HCT116 (cell line): ENCODE data around the gene P4HA2. TPM values are rescaled to one million over a fixed set of nuclear protein-coding genes. Genes with fewer than 3 reads are reported as not detected.

Experiments used
- ATAC-seq: fragments of 200-7000 bp; cut with Tn5 transposase; 2 replicates; pipeline ENCODE4 v1.9.1; 2020; ENCODE audit warnings: mild to moderate bottlenecking, moderate library complexity
- BruUV-seq: library from RNA; stranded (reverse); fragments of 400-500 nt; replicated peaks from 2 replicates; lab custom pipeline; 2021; lab: Mats Ljungman, UMichigan
- CTCF ChIA-PET: fragments of 300-600 bp; sonication (Branson Sonifier 250); formaldehyde crosslinking; loops from one replicate; lab custom pipeline; 2021; ENCODE audit warnings: antibody characterized with exemption; lab: Charles Lee
- POLR2A ChIA-PET: fragments of 300-600, 350-600 bp; sonication (Branson Sonifier 250); formaldehyde crosslinking; loops from one replicate; lab custom pipeline; 2021; ENCODE audit warnings: antibody characterized with exemption; lab: Charles Lee
- RAD21 ChIA-PET, 2 experiments: fragments of 300-600 bp; sonication (Branson Sonifier 250); formaldehyde crosslinking; loops; one replicate each; lab custom pipeline; 2023; ENCODE audit warnings: low total read pairs in 2 of 2; ENCODE audit not compliant: uncharacterized antibody in 2 of 2, unreplicated experiment in 2 of 2, low non-redundant PET in 1 of 2; lab: Charles Lee
- DNase-seq: peaks from one replicate; pipeline ENCODE4 v3.0.0-alpha.2; 2010; ENCODE audit warnings: low read depth, low spot score
- H2AFZ ChIP-seq: fragments of 200-600 bp; shearing (Covaris generic), sonication (generic); 2 replicates; pipeline ENCODE4 v1.6.1; 2017; ENCODE audit warnings: low read depth, mixed run types, mixed read lengths, antibody characterized with exemption, low read length; ENCODE audit not compliant: poor library complexity, severe bottlenecking
- H3K27ac ChIP-seq: 2 replicates; pipeline ENCODE4 v1.5.1; 2012; ENCODE audit warnings: low read depth, low read length
- H3K27me3 ChIP-seq: fragments of 200-600 bp; sonication (generic); 2 replicates; pipeline ENCODE4 v1.6.1; 2016; ENCODE audit warnings: mixed run types, low read length, mixed read lengths; ENCODE audit not compliant: insufficient read depth
- H3K36me3 ChIP-seq, 2 experiments: fragments of 200-500 bp in 1 of 2; fragments of 200-600 bp in 1 of 2; sonication (Bioruptor generic) in 1 of 2; sonication (generic) in 1 of 2; 2 replicates each; pipeline versions ENCODE4 v1.5.1 to v1.6.1; 2014 to 2016; ENCODE audit warnings: low read length in 2 of 2, inconsistent platforms in 1 of 2, mixed read lengths in 1 of 2, mixed run types in 1 of 2; ENCODE audit not compliant: insufficient read depth in 2 of 2, control insufficient read depth in 1 of 2
- H3K4me1 ChIP-seq, 2 experiments: fragments of 200-600 bp in 1 of 2; sonication (generic) in 1 of 2; 2 replicates each; pipeline versions ENCODE4 v1.5.1 to v1.6.1; 2012 to 2017; ENCODE audit warnings: low read length in 2 of 2, inconsistent platforms in 1 of 2, mild to moderate bottlenecking in 1 of 2, mixed read lengths in 1 of 2, mixed run types in 1 of 2, moderate library complexity in 1 of 2; ENCODE audit not compliant: insufficient read depth in 2 of 2, control insufficient read depth in 1 of 2
- H3K4me2 ChIP-seq: fragments of 200-600 bp; sonication (generic); 2 replicates; pipeline ENCODE4 v1.6.1; 2017; ENCODE audit warnings: mixed run types, low read length, mixed read lengths
- H3K4me3 ChIP-seq, 2 experiments: fragments of 200-600 bp in 1 of 2; sonication (generic) in 1 of 2; replicated peaks in 1 of 2; 2 replicates each; pipeline ENCODE4 v1.5.1; 2011 to 2016; ENCODE audit warnings: low read length in 2 of 2, control low read depth in 1 of 2, low read depth in 1 of 2, mild to moderate bottlenecking in 1 of 2, mixed read lengths in 1 of 2, mixed run types in 1 of 2
- H3K79me2 ChIP-seq: fragments of 200-600 bp; sonication (generic); 2 replicates; pipeline ENCODE4 v1.6.1; 2017; ENCODE audit warnings: mild to moderate bottlenecking, mixed run types, low read length, moderate library complexity, mixed read lengths; ENCODE audit not compliant: insufficient read depth
- H3K9ac ChIP-seq: fragments of 200-600 bp; sonication (generic); 2 replicates; pipeline ENCODE4 v1.6.1; 2016; ENCODE audit warnings: low read length, mixed read lengths
- H3K9me2 ChIP-seq: fragments of 200-600 bp; sonication (generic), shearing (Covaris generic); 2 replicates; pipeline ENCODE4 v1.6.1; 2017; ENCODE audit warnings: mixed run types, mild to moderate bottlenecking, moderate library complexity; ENCODE audit not compliant: insufficient read depth
- H3K9me3 ChIP-seq, 2 experiments: fragments of 200-500 bp in 1 of 2; fragments of 200-600 bp in 1 of 2; sonication (Bioruptor generic) in 1 of 2; sonication (generic) in 1 of 2; 2 replicates each; pipeline ENCODE4 v1.6.1; 2014 to 2017; ENCODE audit warnings: low read length in 2 of 2, mixed read lengths in 2 of 2, inconsistent platforms in 1 of 2, low read depth in 1 of 2, mild to moderate bottlenecking in 1 of 2, mixed run types in 1 of 2, moderate library complexity in 1 of 2; ENCODE audit not compliant: control insufficient read depth in 1 of 2, insufficient read depth in 1 of 2
- H4K20me1 ChIP-seq: fragments of 200-600 bp; sonication (generic), shearing (Covaris generic); 2 replicates; pipeline ENCODE4 v1.6.1; 2017; ENCODE audit warnings: mixed run types, mild to moderate bottlenecking, moderate library complexity; ENCODE audit not compliant: insufficient read depth
- EGR1 ChIP-seq: IDR thresholded peaks from 2 replicates; pipeline ENCODE4 v1.6.1; 2012; ENCODE audit warnings: low read depth
- ELF1 ChIP-seq: IDR thresholded peaks from 2 replicates; pipeline ENCODE4 v1.6.1; 2012; ENCODE audit warnings: low read depth, borderline replicate concordance
- MAX ChIP-seq: IDR thresholded peaks from 2 replicates; pipeline ENCODE4 v1.6.1; 2012
- POLR2AphosphoS5 ChIP-seq: IDR thresholded peaks from 2 replicates; pipeline ENCODE4 v1.6.1; 2011; ENCODE audit warnings: mild to moderate bottlenecking, low read depth, low read length, moderate library complexity
- RAD21 ChIP-seq: IDR thresholded peaks from 2 replicates; pipeline ENCODE4 v1.6.1; 2012; ENCODE audit warnings: low read depth, mild to moderate bottlenecking
- SIN3A ChIP-seq: IDR thresholded peaks from 2 replicates; pipeline ENCODE4 v1.6.1; 2012; ENCODE audit warnings: low read depth
- TCF7L2 ChIP-seq: IDR thresholded peaks from 2 replicates; pipeline ENCODE4 v1.7.0; 2011; ENCODE audit warnings: borderline replicate concordance, inconsistent platforms; ENCODE audit not compliant: insufficient read depth, insufficient read length; ENCODE audit errors: extremely low read depth
- YY1 ChIP-seq: IDR thresholded peaks from 2 replicates; pipeline ENCODE4 v1.6.1; 2011; ENCODE audit warnings: low read length, low read depth, moderate library complexity, mild to moderate bottlenecking; ENCODE audit not compliant: insufficient replicate concordance; ENCODE audit errors: extremely low read depth
- ZNF274 ChIP-seq: fragments of 200-500 bp; sonication (Bioruptor generic); IDR thresholded peaks from 2 replicates; pipeline ENCODE4 v1.6.1; 2014; ENCODE audit warnings: mild to moderate bottlenecking, low read depth, low read length, inconsistent platforms
- intact Hi-C: fragments of 100-400 bp; cut with micrococcal nuclease; formaldehyde crosslinking; loops from 2 replicates; pipeline ENCODE4 v1.10.0; 2022
- total RNA-seq: library from RNA; stranded (reverse); gene quantifications from one replicate; pipeline ENCODE4 v1.2.1, GENCODE V29; 2021; ENCODE audit not compliant: unreplicated experiment

The P4HA2 gene
- total RNA-seq, 1 experiment from 2014 or later: 29.0 TPM

- DNase-seq (no peak), ATAC-seq (no peak)
- no peaks in the 10 kb centered on the region for H3K27me3 ChIP-seq
- no peak overlapping the region for H2AFZ ChIP-seq
- H3K9me2 ChIP-seq: no peaks in the 10 kb centered on the region
- H3K4me1 ChIP-seq: peaks cover 0 to 15% of the 10 kb centered on the region in 2 experiments; a peak in 2 of 4 replicates
- intact Hi-C loops: loop anchor here (10.0 kb wide), 1 partner anchor 212 kb away; the partner anchor contains the start of gene IL3
- BruUV-seq: no TSS peak
- no peak overlapping the region for H3K4me3 ChIP-seq
- H3K9ac ChIP-seq: no peak overlapping the region
- no peak overlapping the region for H3K27ac ChIP-seq
- TF ChIP-seq POLR2AphosphoS5 (no peak), SIN3A (no peak), RAD21 (no peak), ZNF274 (no peak), YY1 (no peak), MAX (no peak), EGR1 (no peak), TCF7L2 (no peak), ELF1 (no peak)
- H3K79me2 ChIP-seq: no peaks in the 10 kb centered on the region
- CTCF ChIA-PET: no interaction called here
- H3K9me3 ChIP-seq: no peaks in the 10 kb centered on the region
- no peaks in the 10 kb centered on the region for H4K20me1 ChIP-seq
- H3K36me3 ChIP-seq: no peaks in the 10 kb centered on the region
- RAD21 ChIA-PET: no interaction called here
- no peak overlapping the region for H3K4me2 ChIP-seq
- POLR2A ChIA-PET: no interaction called here
Observed at GRCh38 chr5:132277256-132277655, 49.6 kb upstream of the P4HA2 start.
